ENCODE data around the gene RAB3C.
A peak's percentile ranks its signal among the peaks of the same experiment; 100 is the strongest.

DNA sequence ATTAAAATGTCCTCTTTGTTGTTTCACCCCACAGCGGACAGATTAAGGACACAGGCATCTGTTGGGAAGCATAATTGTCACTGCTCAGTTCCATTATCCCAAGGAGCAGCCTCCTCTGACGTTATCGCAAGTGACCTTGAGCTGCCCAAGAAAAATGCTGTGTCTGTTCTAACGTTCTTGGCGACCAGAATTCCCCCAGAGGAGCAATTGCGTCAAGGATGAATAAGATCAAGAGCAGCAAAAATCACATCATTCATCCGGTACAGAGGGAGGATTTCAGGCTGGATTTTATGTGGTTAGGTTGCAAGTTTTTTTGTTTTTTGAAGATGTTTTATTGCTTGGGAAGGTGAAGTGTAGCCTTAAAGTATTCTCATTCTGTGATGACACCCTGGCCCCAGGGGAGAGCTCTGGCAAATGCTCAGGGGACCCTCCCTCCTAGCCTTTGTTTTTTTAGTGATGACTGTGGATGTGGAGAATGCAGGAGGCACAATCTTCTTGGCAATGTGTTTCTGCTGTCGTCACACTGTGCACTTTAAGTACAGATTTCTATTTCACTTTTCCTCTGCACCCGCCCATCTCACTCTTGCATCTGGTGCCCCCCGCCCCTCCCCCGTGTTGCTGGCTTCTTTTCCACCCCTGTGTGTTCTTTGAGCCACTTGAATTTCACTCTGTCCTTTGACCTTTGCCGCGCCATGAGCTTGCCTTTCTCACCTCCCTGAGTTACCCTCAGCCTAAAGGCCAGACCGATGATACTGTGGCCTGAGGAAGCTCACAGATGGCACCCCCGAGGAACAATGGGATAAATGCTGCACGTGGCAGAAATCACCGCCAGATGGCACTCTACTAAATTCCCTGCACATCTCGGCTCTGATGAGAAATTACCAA lies 308.5 kb downstream of the RAB3C start:
- TF ChIP-seq, protein P1, sequence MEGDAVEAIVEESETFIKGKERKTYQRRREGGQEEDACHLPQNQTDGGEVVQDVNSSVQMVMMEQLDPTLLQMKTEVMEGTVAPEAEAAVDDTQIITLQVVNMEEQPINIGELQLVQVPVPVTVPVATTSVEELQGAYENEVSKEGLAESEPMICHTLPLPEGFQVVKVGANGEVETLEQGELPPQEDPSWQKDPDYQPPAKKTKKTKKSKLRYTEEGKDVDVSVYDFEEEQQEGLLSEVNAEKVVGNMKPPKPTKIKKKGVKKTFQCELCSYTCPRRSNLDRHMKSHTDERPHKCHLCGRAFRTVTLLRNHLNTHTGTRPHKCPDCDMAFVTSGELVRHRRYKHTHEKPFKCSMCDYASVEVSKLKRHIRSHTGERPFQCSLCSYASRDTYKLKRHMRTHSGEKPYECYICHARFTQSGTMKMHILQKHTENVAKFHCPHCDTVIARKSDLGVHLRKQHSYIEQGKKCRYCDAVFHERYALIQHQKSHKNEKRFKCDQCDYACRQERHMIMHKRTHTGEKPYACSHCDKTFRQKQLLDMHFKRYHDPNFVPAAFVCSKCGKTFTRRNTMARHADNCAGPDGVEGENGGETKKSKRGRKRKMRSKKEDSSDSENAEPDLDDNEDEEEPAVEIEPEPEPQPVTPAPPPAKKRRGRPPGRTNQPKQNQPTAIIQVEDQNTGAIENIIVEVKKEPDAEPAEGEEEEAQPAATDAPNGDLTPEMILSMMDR (IDR thresholded peaks at IDR 0.05), result peak; percentile 25 to 58 (median 45)
- TF ChIP-seq POLR2AphosphoS5 (IDR thresholded peaks at IDR 0.05), result peak; percentile 10 to 85 (median 23)

Data from breast epithelium (tissue), 3 donors.